HL-60 (cell line): ENCODE measurements around the gene VCAN.

Source experiments
- DNase-seq, 2 experiments: peaks; one replicate each; pipeline ENCODE4 v3.0.0-alpha.2; 2010 to 2020; ENCODE audit warnings: low read depth in 1 of 2, low spot score in 1 of 2
- H3K27ac ChIP-seq: fragments of 250-450 bp; sonication (Bioruptor Pico); replicated peaks from 2 replicates; pipeline ENCODE4 v1.5.1; 2020; ENCODE audit warnings: mild to moderate bottlenecking, moderate library complexity
- H3K27me3 ChIP-seq: fragments of 250-450 bp; sonication (Bioruptor Pico); 2 replicates; pipeline ENCODE4 v1.5.1; 2021; ENCODE audit warnings: mild to moderate bottlenecking, moderate library complexity; ENCODE audit not compliant: insufficient read depth, poor library complexity, severe bottlenecking
- H3K4me3 ChIP-seq: replicated peaks from 2 replicates; pipeline ENCODE4 v1.5.1; 2011; ENCODE audit warnings: mild to moderate bottlenecking, control low read depth, low read length; ENCODE audit not compliant: insufficient read depth
- CTCF ChIP-seq: IDR thresholded peaks from one replicate; pipeline ENCODE4 v1.5.1; 2011; ENCODE audit warnings: low read length, control low read depth, inconsistent platforms; ENCODE audit not compliant: insufficient read depth
- GABPA ChIP-seq: IDR thresholded peaks from 2 replicates; pipeline ENCODE4 v1.6.1; 2012; ENCODE audit warnings: low read depth
- POLR2AphosphoS5 ChIP-seq: IDR thresholded peaks from 2 replicates; pipeline ENCODE4 v1.6.1; 2012; ENCODE audit warnings: low read depth
- REST ChIP-seq: IDR thresholded peaks from 2 replicates; pipeline ENCODE4 v1.6.1; 2012; ENCODE audit warnings: low read depth; ENCODE audit not compliant: insufficient replicate concordance
- SPI1 ChIP-seq: IDR thresholded peaks from 2 replicates; pipeline ENCODE4 v1.6.1; 2012; ENCODE audit warnings: low read depth, mild to moderate bottlenecking, borderline replicate concordance

VCAN gene

GRCh38 chr5:83487155-83487554 is 15.6 kb downstream of the VCAN start:
- TF ChIP-seq CTCF (no peak), GABPA (no peak), POLR2AphosphoS5 (no peak), SPI1 (no peak), REST (no peak)
- H3K4me3 ChIP-seq = no peak overlapping the region
- no peak overlapping the region for H3K27ac ChIP-seq
- DNase-seq = no peak
- H3K27me3 ChIP-seq = no peaks in the 10 kb centered on the region

GRCh38 chr5:83488271-83488670 is 16.7 kb downstream of the VCAN start:
- H3K4me3 ChIP-seq = no peak overlapping the region
- no peak for DNase-seq
- H3K27me3 ChIP-seq = no peaks in the 10 kb centered on the region
- no peak overlapping the region for H3K27ac ChIP-seq
- no peak for TF ChIP-seq GABPA
- TF ChIP-seq CTCF = no peak
- no peak for TF ChIP-seq POLR2AphosphoS5
- TF ChIP-seq REST = no peak
- no peak for TF ChIP-seq SPI1

- no peak for DNase-seq
- Histone ChIP-seq H3K27ac (no peak overlapping the region), H3K27me3 (no peaks in the 10 kb centered on the region), H3K4me3 (no peak overlapping the region)
- TF ChIP-seq POLR2AphosphoS5 (no peak), CTCF (no peak), GABPA (no peak), REST (no peak), SPI1 (no peak)
Observed at GRCh38 chr5:83488821-83489220, 17.3 kb downstream of the VCAN start.
